Measurements from ENCODE around the gene CCDC24. TPM values are rescaled to one million over a fixed set of nuclear protein-coding genes. Genes with fewer than 3 reads are reported as not detected.

CCDC24 gene
- total and polyA plus RNA-seq, 9 of the 15 experiments (the other 6 are each of a cell fraction or from before 2014, with no cell fraction given) = 0.31 to 4.5 (median 1.5) TPM

DNA sequence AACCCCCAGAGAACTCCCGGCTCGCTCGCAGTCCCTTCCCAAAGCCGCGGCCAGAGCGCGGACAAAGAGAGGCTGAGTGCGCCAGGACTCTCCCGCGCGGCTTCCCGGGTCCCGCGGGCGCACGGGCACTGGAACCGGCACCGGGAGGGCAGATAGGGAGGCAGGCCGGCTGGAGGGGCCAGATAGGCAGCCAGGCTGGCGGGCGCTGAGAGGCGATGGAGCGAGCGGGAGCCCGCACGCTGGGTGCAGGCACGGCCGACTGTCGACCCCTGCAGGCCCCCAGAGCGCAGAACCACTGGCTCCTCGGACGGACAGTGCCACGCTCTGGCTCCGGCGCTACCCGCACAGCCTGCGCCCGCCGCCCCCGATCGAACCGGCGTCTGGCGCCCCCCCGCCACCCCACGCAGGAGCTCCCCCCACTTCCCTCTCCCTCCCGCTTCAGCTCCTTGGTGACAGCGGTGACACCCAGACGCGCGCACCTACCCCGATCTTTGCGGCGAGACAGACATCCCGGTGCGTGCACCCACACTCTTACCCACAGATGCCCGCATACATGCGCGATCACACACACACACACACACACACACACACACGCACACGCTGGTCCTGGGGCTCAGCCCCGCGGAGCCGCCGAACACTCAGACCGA, 39.3 kb downstream of the CCDC24 start (continued):
- TF ChIP-seq, protein P1, sequence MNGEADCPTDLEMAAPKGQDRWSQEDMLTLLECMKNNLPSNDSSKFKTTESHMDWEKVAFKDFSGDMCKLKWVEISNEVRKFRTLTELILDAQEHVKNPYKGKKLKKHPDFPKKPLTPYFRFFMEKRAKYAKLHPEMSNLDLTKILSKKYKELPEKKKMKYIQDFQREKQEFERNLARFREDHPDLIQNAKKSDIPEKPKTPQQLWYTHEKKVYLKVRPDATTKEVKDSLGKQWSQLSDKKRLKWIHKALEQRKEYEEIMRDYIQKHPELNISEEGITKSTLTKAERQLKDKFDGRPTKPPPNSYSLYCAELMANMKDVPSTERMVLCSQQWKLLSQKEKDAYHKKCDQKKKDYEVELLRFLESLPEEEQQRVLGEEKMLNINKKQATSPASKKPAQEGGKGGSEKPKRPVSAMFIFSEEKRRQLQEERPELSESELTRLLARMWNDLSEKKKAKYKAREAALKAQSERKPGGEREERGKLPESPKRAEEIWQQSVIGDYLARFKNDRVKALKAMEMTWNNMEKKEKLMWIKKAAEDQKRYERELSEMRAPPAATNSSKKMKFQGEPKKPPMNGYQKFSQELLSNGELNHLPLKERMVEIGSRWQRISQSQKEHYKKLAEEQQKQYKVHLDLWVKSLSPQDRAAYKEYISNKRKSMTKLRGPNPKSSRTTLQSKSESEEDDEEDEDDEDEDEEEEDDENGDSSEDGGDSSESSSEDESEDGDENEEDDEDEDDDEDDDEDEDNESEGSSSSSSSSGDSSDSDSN (IDR thresholded peaks at IDR 0.05; ENCODE audit: borderline replicate concordance in 1 of 2, low read depth in 2 of 2, low read length in 2 of 2) = peak in 1 of 2 experiments; percentile 72; a peak in 1 of 4 replicates
- TF ChIP-seq TCF3 (CRISPR knock-in tag; IDR thresholded peaks at IDR 0.05) (peak; percentile 62), NONO (IDR thresholded peaks at IDR 0.05; ENCODE audit: low read depth in 2 of 2, low read length in 1 of 2) (0 out of 4 replicates have a peak, but pooled peaks of 1 of the 2 experiments have one; percentile 53), SUPT5H (IDR thresholded peaks at IDR 0.05) (0 out of 2 replicates have a peak, but pooled peaks have one; percentile 8), RUNX1 (IDR thresholded peaks at IDR 0.05; ENCODE audit: low read depth) (no peak), SRF (CRISPR knock-in tag; IDR thresholded peaks at IDR 0.05) (0 out of 4 replicates have a peak, but pooled peaks of 1 of the 2 experiments have one; percentile 14), ZKSCAN3 (CRISPR knock-in tag; IDR thresholded peaks at IDR 0.05) (no peak), CBFA2T3 (IDR thresholded peaks at IDR 0.05) (peak; percentile 68), PHB (CRISPR knock-in tag; IDR thresholded peaks at IDR 0.05) (peak; percentile 76; the same call in 1 of the 2 replicates), ZFP36 (IDR thresholded peaks at IDR 0.05; ENCODE audit: low read depth, low read length, partially characterized antibody) (no peak), ZNF408 (CRISPR knock-in tag; IDR thresholded peaks at IDR 0.05; ENCODE audit: low read depth) (no peak), ZNF124 (CRISPR knock-in tag; IDR thresholded peaks at IDR 0.05) (0 out of 2 replicates have a peak, but pooled peaks have one; percentile 24), PCBP1 (IDR thresholded peaks at IDR 0.05; ENCODE audit: low read depth, low read length, poor library complexity, severe bottlenecking) (peak; percentile 91), TAF1 (IDR thresholded peaks at IDR 0.05; ENCODE audit: control insufficient read depth, extremely low read depth, insufficient read depth, low read length, severe bottlenecking) (peak; percentile 7), NRF1 (conservative IDR thresholded peaks at IDR 0.05 in 1 of 2, IDR thresholded peaks at IDR 0.05 in 1 of 2) (peak in 1 of 2 experiments; percentile 9; a peak in 3 of 4 replicates), NR4A1 (CRISPR knock-in tag; IDR thresholded peaks at IDR 0.05) (0 out of 2 replicates have a peak, but pooled peaks have one; percentile 8), NR4A1 (tag; IDR thresholded peaks at IDR 0.05) (no peak)
- TF ChIP-seq, protein P2, sequence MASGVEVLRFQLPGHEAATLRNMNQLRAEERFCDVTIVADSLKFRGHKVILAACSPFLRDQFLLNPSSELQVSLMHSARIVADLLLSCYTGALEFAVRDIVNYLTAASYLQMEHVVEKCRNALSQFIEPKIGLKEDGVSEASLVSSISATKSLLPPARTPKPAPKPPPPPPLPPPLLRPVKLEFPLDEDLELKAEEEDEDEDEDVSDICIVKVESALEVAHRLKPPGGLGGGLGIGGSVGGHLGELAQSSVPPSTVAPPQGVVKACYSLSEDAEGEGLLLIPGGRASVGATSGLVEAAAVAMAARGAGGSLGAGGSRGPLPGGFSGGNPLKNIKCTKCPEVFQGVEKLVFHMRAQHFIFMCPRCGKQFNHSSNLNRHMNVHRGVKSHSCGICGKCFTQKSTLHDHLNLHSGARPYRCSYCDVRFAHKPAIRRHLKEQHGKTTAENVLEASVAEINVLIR (CRISPR knock-in tag; IDR thresholded peaks at IDR 0.05) = no peak
- TF ChIP-seq, protein P3, sequence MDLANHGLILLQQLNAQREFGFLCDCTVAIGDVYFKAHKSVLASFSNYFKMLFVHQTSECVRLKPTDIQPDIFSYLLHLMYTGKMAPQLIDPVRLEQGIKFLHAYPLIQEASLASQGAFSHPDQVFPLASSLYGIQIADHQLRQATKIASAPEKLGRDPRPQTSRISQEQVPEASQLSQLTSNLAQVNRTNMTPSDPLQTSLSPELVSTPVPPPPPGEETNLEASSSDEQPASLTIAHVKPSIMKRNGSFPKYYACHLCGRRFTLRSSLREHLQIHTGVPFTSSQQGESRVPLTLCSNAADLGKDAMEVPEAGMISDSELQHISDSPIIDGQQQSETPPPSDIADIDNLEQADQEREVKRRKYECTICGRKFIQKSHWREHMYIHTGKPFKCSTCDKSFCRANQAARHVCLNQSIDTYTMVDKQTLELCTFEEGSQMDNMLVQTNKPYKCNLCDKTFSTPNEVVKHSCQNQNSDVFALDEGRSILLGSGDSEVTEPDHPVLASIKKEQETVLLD (IDR thresholded peaks at IDR 0.05) = 0 out of 2 replicates have a peak, but pooled peaks have one; percentile 30
- TF ChIP-seq, protein P4, sequence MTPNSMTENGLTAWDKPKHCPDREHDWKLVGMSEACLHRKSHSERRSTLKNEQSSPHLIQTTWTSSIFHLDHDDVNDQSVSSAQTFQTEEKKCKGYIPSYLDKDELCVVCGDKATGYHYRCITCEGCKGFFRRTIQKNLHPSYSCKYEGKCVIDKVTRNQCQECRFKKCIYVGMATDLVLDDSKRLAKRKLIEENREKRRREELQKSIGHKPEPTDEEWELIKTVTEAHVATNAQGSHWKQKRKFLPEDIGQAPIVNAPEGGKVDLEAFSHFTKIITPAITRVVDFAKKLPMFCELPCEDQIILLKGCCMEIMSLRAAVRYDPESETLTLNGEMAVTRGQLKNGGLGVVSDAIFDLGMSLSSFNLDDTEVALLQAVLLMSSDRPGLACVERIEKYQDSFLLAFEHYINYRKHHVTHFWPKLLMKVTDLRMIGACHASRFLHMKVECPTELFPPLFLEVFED (CRISPR knock-in tag; conservative IDR thresholded peaks at IDR 0.05) = peak; percentile 79; the same call in 1 of the 2 replicates
- TF ChIP-seq, protein P5, sequence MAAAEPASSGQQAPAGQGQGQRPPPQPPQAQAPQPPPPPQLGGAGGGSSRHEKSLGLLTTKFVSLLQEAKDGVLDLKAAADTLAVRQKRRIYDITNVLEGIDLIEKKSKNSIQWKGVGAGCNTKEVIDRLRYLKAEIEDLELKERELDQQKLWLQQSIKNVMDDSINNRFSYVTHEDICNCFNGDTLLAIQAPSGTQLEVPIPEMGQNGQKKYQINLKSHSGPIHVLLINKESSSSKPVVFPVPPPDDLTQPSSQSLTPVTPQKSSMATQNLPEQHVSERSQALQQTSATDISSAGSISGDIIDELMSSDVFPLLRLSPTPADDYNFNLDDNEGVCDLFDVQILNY (CRISPR knock-in tag; IDR thresholded peaks at IDR 0.05) = no peak
